Stimulated activated CD4-positive, alpha-beta T cell treated with anti-CD3 and anti-CD28 coated beads, Interleukin-12 subunit alpha, Interleukin-12 subunit beta, amount 100 ng/mL, for 24 hours (primary cell): ENCODE results near the gene C5.
A peak's percentile ranks its signal among the peaks of the same experiment; 100 is the strongest.

Experiments
- DNase-seq, 2 experiments: peaks; one replicate each; pipeline ENCODE4 v3.0.0-alpha.2; 2020; ENCODE audit warnings: low read depth in 2 of 2

The C5 gene

DNA sequence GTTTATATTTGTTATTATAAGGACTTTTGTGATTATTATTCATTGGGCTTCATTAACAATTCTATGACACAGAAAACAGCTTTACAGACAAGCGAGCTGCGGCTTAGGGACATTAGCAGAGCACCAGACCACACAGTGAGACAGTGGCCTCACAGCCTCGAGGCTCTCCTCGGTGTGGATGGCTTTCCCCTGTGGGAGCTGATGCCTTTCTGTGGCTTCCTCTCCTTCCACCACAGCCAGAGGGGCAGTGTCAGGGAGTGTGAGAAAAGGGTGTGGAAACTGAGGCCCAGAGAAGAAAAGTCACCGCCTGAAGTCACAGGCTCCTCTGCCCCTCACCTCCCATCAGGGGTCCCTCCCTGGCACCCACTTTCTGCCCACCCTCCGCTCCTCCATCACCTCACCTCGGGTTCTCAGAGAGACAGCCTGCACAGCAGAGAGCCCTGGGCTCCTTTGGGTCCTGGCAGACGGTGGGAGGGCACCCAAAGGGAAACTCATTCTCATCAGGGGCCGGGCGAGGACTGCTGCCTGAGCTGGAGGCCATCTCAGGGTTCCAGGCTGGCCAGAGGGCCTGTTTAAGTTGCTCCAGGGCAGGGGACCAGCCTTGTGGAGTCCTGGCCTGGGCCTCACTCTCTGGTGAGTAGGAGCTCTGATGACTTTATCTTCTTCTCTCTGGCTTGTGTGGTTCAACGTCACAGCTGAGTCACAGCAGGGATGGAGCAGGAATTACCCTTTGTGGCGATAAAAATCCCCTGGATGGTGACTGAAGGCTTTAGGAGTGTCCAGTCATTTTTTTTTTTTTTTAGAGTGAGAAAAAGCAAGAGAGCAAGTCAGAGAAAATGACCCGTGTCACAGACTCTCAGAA is 124.3 kb downstream of the C5 start:
- peak; percentile 70 to 83 for DNase-seq

DNA sequence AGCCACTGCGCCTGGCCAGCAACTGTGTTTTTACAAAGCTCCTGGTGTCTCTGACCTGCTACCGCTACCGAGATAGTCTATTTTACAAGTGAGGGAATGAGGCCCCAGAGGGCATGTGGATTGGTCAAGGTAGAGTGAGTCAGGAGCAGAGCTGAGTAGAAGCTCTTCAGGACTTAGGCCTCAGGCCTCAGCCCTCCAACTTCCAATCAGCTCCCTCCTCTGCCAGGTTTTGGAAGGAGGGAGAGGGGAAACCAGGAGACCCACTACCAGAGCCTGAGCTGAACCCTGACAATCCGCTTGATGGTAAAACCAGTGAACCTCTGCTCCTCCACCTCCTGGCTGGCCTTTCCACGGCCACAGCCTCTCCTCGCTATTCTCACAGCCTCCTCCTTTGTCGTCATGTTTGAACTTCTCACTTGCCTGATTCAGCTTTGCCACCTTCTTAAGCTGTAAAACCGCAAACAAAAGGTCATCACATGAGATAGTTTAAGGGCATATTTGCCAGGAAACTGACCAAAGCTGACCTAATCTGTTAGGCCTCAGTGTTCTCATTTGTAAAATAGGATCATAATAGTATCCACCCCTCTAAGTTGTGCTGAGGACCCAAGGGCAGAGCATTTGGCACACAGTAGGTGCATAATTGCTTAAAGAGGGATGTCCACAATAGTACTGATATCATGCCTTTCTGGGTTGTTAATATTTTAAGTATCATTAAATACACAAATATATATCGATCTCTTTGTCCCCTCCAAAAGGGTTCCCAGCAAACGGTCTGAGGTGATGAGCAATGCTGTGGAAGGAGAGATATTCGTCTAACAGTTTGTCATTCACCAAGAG is 125.2 kb downstream of the C5 start:
- no peak for DNase-seq

DNA sequence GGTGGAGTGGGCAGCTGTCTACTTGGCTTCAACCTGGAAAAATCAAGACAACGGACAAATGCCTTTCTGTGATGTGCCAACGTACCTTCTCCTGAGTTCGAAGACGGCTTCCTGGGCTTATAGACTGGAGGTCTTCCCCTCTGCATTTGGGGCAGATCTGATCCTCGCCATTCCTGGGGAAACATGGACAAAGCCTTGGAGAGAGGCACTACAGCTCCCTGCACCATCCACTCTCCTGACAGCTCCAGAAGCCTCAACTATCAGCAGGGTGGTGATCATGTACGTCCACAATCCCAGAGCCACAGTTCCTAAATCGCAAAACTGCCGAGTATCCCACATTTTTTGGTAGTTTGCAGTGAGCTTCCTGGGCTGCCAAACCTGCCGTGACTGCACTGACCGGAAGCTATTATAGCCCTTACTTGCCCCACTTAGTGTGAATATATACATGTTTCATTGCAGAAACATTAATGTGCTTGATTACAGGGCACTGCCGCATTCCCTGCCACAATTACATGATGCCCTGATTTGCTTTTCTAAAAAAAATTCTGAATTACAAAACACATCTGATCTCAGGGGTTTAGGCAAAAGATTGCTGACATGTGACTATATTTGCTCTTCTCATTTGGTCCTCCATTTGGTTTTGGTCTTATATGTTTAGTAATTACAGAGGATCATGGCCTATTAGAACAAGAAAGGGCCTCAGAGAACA is 126.3 kb downstream of the C5 start:
- DNase-seq: no peak

DNA sequence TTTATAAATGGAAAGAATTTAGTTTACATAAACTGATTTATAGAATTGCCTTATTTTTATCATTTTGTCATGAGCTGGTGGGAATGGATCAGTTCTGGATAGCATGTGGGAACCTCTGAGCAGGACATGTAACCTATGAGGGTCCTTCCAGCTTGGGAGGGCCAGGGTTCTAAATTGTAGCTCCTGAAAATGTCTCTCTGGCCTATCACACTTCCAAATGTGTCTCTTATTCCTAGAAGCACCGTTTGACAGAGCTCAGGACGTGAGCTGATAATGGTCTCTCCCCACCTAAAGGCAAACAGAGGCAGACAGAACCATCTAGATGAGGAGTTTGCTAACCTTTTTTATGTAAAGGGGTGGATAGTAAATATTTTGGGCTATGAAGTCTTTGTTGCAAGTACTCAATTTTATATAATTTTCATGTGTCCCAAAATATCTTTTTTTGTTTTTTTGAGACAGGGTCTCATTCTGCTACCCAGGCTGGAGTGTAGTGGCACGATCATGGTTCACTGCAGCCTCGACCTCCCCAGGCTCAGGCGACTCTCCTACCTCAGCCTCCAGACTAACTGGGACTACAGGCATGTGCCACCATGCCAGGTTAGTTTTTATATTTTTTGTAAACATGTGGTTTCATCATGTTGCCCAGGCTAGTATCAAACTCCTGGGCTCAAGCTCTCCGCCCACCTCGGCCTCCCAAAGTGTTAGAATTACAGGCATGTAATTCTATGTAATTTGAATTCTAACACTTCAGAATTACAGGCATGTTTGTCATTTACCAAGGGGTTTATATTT is 127.5 kb downstream of the C5 start:
- DNase-seq: no peak

DNA sequence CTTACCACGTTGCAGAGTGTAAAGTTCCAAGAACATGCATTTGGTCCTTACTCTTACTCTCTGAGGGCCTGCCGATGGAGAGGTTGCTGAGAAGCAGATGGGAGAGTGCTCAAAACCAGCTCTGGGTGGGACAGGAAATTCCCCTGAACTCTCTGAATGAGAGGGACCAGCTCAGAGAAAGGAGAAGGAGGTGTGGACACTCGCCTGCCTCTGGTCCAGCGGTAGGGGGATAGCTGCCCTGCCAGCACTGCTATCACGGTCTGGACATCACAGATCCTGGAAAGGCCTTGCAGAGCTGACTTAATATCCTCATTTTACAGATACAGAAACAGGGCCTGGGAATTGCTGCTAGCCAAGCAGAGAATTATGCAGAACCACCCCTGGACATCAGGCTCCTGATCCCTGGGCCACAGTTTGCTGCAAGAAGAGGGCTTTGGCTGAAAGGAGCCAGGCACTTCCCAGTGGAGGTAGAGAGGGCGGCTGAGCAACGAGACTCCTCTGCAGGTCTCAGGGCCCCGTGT is 128.4 kb downstream of the C5 start:
- no peak for DNase-seq

DNA sequence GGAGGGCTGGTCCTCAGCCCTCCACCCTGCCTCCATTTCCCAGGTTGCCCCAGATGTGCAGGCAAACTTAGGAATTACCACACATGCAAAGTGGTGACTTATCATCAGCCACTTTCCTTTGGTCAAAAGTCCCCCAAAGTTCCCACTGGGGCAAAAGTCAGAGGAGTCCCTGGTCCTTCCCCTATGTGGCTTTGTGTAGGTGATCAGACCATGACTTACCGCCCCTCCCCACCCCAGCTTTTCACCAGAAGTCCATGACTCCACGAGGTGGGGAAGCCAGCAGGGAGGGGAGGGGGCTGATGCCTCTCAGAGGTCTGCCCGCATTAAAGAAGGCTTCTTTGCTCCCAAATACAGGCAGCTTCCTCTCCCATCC is 129.3 kb downstream of the C5 start:
- DNase-seq: no peak

DNA sequence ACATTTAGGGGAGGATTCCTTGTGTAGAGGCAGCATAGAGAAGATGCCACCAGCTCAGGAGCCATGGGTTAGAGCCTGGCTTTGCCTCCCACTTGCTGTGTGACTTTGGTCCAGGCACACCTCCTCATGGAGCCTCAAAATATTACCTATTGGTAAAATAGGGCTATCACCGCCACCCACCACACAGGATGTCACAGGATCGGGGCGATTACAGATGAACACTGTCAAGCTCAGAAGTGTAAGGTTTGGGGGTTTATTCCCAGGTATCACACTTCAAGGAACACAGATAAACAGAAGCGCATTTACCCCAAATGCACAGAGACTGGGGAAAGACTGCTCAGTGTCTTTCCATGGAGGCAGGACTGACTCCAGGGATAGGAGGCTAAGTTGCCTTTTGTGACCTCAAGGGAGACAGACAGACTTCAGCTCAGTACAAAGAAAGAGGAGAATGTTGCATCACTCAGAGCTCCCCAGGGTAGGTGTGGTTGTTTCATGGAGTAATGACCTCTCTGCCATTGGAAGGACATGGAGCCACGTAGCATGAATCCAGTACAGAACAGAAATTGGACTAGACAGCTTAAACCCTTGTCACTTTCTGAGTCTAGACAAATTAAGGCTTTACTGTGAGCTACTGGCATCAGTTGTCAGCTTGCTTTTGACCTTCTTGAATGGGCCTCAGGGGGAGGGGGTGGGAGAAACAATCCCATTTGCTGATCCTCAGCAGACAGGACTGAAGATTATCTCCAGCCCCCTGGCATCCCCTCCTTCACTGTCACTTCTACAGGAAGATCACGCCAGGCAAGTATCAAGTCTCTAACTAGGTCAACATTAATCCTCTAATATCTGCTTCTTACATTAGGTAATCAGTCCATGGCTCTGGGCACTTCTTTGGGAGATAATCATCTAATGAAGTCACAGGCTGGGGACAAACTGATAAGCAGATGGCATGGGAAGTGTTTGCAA is 130.0 kb downstream of the C5 start:
- no peak for DNase-seq

DNA sequence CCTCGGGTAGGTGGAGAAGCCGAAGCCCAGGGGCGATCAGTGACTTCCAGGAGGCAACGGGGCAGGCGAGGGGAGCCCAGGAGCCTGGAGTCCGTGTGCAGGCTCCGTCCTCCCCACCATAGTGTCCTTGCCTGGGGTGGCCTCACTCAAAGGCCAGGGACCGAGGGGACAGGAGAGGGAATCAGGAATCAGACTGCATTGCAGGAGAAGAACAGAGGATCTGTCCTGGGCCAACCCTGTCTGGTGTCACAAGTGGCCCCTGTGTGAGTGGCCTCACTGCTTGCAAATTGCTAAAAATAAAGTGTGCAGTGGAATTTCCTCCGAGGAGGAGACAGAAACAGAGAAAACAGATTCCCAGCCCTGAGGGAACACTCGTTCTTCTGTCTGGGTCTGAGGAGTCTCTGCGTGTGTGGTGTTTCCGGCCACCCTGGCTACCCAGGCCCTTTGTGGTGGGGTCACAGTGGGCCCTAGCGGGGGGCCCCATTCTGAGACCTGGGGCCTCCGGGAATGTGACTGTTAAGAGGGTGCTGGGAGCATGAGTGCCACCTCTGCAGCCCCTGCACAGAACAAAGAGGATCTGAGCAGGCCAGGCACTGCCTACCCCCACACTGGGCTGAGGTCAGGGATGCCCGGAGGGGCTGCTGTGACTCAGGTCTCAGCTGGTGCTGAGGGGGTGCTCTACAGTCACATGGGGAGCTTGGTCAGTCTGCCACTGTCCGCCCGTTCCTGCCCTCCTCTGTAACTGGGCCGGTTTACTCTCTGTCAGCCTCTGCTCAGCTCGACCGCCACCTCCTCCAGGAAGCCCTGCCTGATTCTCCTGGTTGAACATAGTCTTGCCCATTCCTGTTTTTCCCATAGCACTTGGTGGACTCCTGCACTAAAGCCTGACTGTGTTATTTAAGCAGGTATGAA is 130.9 kb downstream of the C5 start:
- no peak for DNase-seq

DNA sequence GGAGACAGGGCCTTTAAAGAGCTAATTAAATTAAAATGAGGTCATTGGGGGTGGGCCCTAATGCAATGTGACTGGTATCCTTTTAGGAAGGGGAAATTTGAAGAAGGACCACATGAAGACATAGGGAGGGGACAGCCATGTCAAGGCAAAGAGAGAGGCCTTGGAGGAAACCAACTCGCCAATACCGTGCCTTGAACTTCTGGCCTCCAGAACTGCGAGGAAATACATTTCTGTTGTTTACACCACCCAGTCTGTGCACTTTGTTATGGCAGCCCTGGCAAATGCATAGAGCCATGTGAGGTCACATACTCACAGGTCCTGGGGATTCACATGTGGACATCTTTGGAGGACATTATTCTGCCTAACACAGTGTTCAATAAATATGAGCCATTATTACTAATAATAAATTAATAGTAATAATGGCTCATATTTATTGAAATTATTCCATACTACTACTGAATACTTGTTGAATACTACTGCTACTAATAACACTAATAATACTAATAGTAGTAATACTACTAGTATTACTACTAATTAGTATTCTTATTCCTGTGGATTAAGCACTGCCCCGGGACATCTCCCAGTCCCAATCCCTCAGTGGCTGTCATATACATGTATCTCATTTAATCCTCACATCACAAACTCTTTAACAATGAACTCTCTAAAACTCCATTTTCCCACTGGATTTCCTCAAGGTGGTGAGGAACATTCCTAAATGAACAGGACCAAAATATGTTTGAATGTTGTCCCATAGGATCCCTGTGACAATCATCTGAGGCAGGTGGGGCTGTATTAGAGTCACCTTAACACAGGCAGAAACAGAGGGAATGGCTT is 131.9 kb downstream of the C5 start:
- DNase-seq: no peak

DNA sequence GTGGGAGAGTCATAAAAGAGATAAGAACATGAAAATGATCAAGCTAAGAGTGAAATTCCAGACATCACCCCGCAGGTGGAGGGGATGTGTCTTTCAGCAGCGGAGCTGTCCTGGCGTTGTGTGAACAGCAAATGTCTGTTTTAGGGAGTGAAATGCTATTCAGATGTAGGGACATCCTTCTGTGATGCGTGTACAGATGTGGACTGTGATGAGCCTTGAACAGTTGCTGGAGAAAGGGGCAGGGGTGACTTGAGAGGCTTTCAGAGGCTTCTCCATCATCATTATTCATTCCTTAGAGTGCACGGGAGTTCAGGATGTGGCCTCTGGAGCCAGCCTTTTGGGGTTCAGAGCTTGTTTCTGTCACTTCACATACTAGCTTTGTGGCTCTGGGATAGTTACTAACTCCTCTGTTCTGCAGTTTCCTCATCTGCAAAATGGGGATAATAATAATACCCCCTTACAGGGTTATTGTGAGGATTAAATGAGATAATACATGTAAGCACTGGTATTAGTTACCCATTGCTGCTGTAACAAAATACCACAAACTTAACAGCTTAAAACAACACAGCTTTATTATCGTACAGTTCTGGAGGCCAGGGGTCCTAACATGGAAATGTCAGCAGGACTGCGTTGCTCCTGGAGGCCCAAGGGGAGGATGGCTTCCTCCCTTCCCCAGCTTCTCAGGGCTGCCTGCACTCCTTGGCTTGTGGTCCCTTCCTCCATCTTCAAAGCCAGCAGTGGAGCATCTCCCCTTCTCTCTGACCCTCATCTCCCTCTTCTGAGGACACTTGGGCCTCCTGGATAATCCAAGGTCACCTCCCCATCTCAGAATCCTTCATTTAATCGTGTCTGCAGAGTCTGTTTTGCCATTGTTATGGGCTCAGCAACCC is 132.8 kb downstream of the C5 start:
- DNase-seq: no peak

DNA sequence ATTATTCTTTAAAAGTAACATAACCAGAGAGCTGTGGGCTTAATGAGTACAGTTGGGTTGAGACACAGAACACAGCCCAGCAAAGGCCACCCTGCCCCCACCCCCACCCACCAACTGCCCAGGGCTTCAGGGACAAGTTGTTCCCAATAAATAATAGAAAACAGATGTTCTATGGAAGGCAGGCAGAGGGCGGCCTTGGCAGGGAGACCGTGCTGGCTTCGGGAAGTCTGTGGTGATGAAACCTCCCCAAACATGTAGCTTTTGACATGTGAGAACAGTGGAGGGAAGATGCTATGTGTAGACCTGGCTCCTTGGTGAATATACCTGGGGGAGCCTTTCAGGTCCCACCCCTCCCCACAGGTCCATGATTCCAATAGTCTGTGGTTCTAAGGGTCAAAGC is 133.5 kb downstream of the C5 start:
- DNase-seq: no peak

DNA sequence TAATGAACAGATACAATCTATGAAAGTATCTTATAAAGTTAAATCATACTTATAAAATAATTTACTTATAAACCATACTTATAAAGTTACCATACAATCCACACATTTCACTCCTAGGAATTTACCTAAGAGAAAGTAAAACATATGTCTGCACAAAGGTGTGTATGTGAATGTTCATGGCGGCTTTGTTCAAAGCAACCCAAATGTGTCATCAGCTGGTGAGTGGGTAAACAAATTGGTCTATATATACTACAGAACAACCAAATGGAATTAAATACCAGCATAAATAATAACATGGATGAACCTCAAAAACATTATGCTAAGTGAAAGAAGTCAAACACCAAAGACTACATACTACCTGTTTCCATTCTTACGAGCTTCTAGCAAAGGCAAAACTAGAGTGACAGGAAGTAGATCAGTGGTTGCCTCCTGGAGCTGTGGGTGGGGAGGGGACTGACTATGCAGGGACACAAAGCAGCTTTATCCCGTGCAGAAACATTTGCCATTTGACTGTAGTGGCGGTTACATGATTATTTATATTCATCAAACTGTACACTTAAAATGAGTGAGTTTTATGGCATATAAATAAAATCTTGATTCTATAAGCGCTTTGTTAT is 134.1 kb downstream of the C5 start:
- DNase-seq: no peak

DNA sequence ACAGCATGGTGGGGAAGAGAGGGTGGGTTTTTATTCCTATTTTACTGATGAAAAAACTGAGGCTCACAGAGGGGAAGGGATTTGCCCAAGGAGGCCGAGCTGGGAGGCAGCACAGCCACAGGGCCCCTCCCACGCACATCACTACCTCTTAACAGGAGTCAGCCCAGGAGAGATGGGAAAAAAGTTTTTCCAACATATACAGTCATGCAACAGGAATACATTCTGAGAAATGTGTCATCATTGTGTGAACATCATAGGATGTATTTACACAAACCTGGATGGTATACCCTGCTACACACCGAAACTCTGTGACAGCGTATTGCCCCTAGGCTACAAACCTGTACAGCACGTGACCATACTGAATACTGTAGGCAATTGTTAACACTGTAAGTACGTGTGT is 135.1 kb downstream of the C5 start:
- DNase-seq: no peak

DNA sequence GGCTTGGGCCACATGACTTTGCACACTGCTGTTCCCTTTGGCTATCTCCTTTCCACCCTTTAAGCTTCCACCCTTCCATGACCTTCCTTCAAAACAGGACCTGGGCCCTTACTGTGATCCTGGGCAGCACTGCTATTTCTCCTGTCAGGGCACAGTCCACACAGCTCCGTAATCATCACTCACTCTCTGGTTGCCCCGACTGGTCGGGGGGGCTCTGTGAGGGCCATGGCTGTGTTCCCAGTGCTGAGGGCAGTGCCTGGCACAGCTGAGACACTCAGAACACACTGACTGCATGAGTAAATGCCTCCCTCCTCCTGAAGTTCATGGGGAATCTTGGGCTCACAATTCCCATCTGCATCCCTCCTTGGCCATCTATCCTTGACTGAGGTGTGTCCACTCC is 135.7 kb downstream of the C5 start:
- DNase-seq: no peak

DNA sequence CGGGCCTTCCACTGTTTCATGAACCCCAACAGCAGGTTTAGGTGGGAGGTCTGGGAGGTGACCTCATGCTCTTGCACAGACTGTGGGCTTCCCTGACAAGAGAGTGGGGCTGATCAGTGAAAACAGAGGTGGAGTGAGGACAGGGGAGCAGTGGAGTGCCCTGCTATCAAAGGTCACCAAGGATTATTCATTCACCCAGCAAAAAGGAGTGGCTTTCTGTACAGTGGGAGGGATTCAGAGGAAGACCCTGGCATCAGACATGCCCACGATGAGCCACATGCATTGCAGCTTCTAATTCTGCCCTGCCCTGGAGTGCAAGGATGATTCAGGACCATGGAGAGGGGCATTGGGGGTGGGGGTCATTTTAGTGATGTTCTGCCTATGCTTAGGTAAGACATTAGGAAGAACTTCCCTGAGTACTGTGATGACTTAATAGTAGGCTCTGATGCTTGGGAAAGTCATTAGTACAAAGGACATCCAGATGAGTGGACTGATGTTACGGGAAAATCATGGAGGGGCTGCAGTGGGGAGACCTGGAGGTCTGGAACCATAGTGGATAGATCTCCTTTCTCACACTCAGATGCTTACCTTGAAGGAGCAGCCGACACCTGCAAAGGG is 136.3 kb downstream of the C5 start:
- no peak for DNase-seq

DNA sequence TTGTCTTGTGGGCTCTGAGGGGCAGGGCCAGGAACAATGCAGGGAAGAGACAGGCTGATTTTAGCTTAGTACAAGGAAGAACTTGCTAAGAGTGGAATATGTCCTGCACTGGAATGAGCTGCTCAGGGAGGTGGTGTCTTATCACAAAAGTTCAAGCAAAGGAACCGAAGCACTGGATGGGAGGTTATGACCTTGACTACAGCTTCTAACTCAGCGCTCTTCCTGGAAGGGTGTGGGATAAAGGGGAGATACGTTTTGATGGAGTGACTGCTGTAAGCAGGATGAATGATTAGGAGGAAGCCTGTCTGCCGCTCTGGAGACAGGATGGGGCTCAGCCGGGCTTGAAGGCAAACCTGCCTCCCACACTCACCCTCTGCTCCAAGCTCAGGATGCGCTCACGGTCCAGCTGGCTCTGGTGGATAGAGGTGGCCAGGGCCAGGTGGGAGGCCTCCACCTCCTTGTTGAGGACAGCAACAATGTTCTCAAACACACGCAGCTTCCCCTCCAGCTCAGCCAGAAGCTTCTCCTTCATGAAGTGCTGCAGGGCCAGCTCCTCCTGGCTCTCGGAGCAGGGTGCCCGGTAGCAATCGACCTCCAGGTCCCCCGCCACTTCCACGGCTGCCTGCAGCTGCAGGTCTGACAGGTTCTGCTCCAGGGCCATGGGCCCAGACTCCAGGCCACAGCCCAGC is 137.0 kb downstream of the C5 start:
- DNase-seq: no peak
